ENCODE results near the gene GGA2. TPM values are rescaled to one million over a fixed set of nuclear protein-coding genes. Genes with fewer than 3 reads are reported as not detected.
A peak's percentile ranks its signal among the peaks of the same experiment; 100 is the strongest.
"Not testable (repeated sequence)": the region's sequence is repeated elsewhere in the genome, so short reads cannot be mapped to it uniquely, and the experiment has no call there.

GGA2 gene
- total RNA-seq, 2 experiments from 2014 or later = 73.3 to 75.1 TPM

GRCh38 chr16:23484510-23485256 lies 25.6 kb downstream of the GGA2 start:
- H3K4me3 Mint-ChIP-seq = no peak overlapping the region
- H3K4me1 Mint-ChIP-seq (ENCODE audit: low read depth) = peaks cover 2% of the 10 kb centered on the region
- ChIA-PET CTCF (no interaction called here), POLR2A (no interaction called here)
- H3K27ac Mint-ChIP-seq = no peak overlapping the region
- H3K36me3 Mint-ChIP-seq = peaks cover 45% of the 10 kb centered on the region
- intact Hi-C loops (cut with micrococcal nuclease) = no loop called here
- DNase-seq = no peak
- no peaks in the 10 kb centered on the region for H3K27me3 Mint-ChIP-seq
- no peaks in the 10 kb centered on the region for H3K9me3 Mint-ChIP-seq

GRCh38 chr16:23483492-23483891 lies 26.8 kb downstream of the GGA2 start:
- H3K27ac Mint-ChIP-seq = peak overlapping the region; percentile 40
- H3K4me3 Mint-ChIP-seq = not testable (repeated sequence)

DNA sequence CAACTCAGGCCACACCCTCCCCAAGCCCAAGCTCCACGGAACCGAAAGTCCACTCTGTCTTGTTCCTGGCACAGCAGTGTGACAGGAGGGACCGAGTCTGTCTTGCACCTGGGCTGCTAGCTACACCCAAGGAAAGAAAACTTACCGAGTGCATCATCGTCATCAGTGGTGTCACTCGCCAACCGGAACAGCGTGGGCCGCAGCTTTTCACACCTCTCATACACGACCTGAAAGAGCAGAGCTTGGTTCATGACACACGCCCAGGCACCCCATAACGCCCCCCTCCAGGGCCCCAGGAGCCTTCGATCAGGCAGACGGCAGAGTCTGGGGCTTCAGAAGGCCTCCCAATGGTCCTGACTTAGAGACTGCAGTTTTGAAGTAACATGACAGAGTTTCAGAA lies 27.5 kb downstream of the GGA2 start:
- H3K36me3 Mint-ChIP-seq = peaks cover 57% of the 10 kb centered on the region
- ChIA-PET POLR2A (no interaction called here), CTCF (no interaction called here)
- H3K4me3 Mint-ChIP-seq = no peak overlapping the region
- H3K9me3 Mint-ChIP-seq = no peaks in the 10 kb centered on the region
- DNase-seq = peak; percentile 52
- no peaks in the 10 kb centered on the region for H3K27me3 Mint-ChIP-seq
- peaks cover 2% of the 10 kb centered on the region for H3K4me1 Mint-ChIP-seq (ENCODE audit: low read depth)
- H3K27ac Mint-ChIP-seq = peak overlapping the region; percentile 40
- intact Hi-C loops (cut with micrococcal nuclease) = no loop called here

More at GRCh38 chr16:23483492-23483891, 26.8 kb downstream of the GGA2 start:
- CTCF ChIA-PET; H3K27me3 Mint-ChIP-seq; intact Hi-C loops (cut with micrococcal nuclease); H3K4me1 Mint-ChIP-seq (ENCODE audit: low read depth); H3K9me3 Mint-ChIP-seq; POLR2A ChIA-PET: not testable (repeated sequence)
- peaks cover 55% of the 10 kb centered on the region for H3K36me3 Mint-ChIP-seq
- peak; percentile 14 for DNase-seq

GRCh38 chr16:23480257-23480656 lies 30.0 kb downstream of the GGA2 start:
- peaks cover 42% of the 10 kb centered on the region for H3K36me3 Mint-ChIP-seq
- H3K27me3 Mint-ChIP-seq = no peaks in the 10 kb centered on the region
- intact Hi-C loops (cut with micrococcal nuclease) = no loop called here
- H3K9me3 Mint-ChIP-seq = no peaks in the 10 kb centered on the region
- no peak overlapping the region for H3K27ac Mint-ChIP-seq
- POLR2A ChIA-PET = no interaction called here
- no peak overlapping the region for H3K4me3 Mint-ChIP-seq
- CTCF ChIA-PET = interaction anchor here (2.6 kb wide), 1 partner anchor 44 kb away, joined by 11 read pairs; no protein-coding TSS in a partner anchor
- DNase-seq = no peak
- peaks cover 2% of the 10 kb centered on the region for H3K4me1 Mint-ChIP-seq (ENCODE audit: low read depth)

DNA sequence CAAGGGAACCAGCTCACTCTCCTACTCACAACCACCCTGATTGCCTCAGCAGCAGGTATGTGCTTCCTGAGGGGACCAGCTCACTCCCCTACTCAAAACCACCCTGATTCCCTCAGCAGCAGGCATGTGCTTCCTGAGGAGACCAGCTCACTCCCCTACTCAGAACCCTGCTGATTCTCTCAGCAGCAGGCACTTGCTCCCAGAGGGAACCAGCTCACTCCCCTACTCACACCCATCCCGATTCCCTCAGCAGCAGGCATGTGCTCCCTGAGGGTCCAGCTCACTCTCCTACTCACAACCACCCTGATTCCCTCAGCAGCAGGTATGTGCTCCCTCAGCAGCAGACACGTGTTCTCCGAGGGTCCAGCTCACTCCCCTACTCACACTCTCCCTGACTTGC lies 31.2 kb downstream of the GGA2 start:
- no peak overlapping the region for H3K4me3 Mint-ChIP-seq
- H3K9me3 Mint-ChIP-seq = no peaks in the 10 kb centered on the region
- peaks cover 2% of the 10 kb centered on the region for H3K4me1 Mint-ChIP-seq (ENCODE audit: low read depth)
- DNase-seq = no peak
- POLR2A ChIA-PET = no interaction called here
- intact Hi-C loops (cut with micrococcal nuclease) = no loop called here
- H3K27ac Mint-ChIP-seq = no peak overlapping the region
- H3K36me3 Mint-ChIP-seq = peaks cover 43% of the 10 kb centered on the region
- CTCF ChIA-PET = interaction anchor here (1.0 to 2.6 kb wide), 2 partner anchors 43 to 118 kb away, joined by 3 to 11 read pairs; no protein-coding TSS in a partner anchor
- no peaks in the 10 kb centered on the region for H3K27me3 Mint-ChIP-seq

GRCh38 chr16:23478566-23478965 lies 31.7 kb downstream of the GGA2 start:
- Mint-ChIP-seq H3K4me3 (no peak overlapping the region), H3K9me3 (no peaks in the 10 kb centered on the region), H3K27ac (no peak overlapping the region), H3K36me3 (peaks cover 48% of the 10 kb centered on the region), H3K4me1 (ENCODE audit: low read depth) (peaks cover 2% of the 10 kb centered on the region), H3K27me3 (no peaks in the 10 kb centered on the region)
- intact Hi-C loops (cut with micrococcal nuclease) = no loop called here
- ChIA-PET POLR2A (no interaction called here), CTCF (interaction anchor here (1.0 to 2.6 kb wide), 2 partner anchors 43 to 118 kb away, joined by 3 to 11 read pairs; no protein-coding TSS in a partner anchor)
- no peak for DNase-seq

DNA sequence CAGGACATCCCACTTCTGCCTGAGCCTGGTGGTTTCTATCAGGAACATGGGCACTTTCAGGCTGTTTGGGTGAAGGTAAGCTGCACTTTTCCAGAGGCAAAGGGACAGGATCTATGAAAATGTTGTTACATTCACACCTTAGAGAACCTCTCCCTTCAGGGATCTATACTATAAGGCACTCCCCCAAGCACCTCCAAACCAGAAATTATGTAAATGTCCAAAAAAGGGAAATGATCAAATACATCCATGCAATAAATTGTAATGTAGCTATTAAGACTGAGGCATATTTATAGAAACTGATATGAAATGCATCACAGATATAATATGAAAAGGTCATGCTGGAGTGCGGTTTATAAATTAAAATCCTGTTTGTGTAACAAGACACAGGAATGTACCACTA lies 34.0 kb downstream of the GGA2 start:
- Mint-ChIP-seq H3K36me3 (peaks cover 37% of the 10 kb centered on the region), H3K9me3 (no peaks in the 10 kb centered on the region), H3K4me1 (ENCODE audit: low read depth) (no peaks in the 10 kb centered on the region), H3K4me3 (no peak overlapping the region), H3K27ac (no peak overlapping the region), H3K27me3 (no peaks in the 10 kb centered on the region)
- POLR2A ChIA-PET = interaction anchor here (0.6 kb wide), 1 partner anchor 54 kb away, joined by 3 read pairs; no protein-coding TSS in a partner anchor
- intact Hi-C loops (cut with micrococcal nuclease) = no loop called here
- DNase-seq = no peak
- CTCF ChIA-PET = no interaction called here

DNA sequence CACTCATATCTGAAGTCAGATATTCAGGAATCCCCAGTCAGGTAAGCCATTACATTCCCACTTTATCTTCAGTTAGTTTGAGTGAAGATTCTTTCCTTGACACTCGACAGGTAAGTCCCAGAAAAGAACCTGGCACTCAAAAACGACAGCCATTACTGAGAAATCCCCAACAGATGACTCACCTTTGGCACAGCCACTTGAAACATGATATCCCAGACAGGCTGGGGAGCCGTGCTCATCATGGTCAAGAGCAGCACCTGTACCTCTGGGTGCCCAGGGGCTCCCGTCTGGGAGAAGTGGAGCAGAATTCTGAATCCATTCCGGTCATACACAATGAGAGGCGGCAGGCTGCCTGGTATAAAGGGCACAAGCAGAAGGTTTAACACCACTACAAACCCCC lies 40.5 kb downstream of the GGA2 start:
- Mint-ChIP-seq H3K27ac (no peak overlapping the region), H3K4me3 (no peak overlapping the region), H3K9me3 (no peaks in the 10 kb centered on the region), H3K36me3 (peaks cover 30% of the 10 kb centered on the region), H3K4me1 (ENCODE audit: low read depth) (no peaks in the 10 kb centered on the region), H3K27me3 (no peaks in the 10 kb centered on the region)
- ChIA-PET POLR2A (no interaction called here), CTCF (no interaction called here)
- intact Hi-C loops (cut with micrococcal nuclease) = no loop called here
- no peak for DNase-seq

GRCh38 chr16:23466162-23466885 lies 44.0 kb downstream of the GGA2 start:
- CTCF ChIA-PET = no interaction called here
- DNase-seq = no peak
- no peak overlapping the region for H3K27ac Mint-ChIP-seq
- H3K4me1 Mint-ChIP-seq (ENCODE audit: low read depth) = no peaks in the 10 kb centered on the region
- intact Hi-C loops (cut with micrococcal nuclease) = no loop called here
- peaks cover 20% of the 10 kb centered on the region for H3K36me3 Mint-ChIP-seq
- no peaks in the 10 kb centered on the region for H3K9me3 Mint-ChIP-seq
- no peak overlapping the region for H3K4me3 Mint-ChIP-seq
- H3K27me3 Mint-ChIP-seq = no peaks in the 10 kb centered on the region
- POLR2A ChIA-PET = no interaction called here

- Mint-ChIP-seq H3K9me3 (no peaks in the 10 kb centered on the region), H3K27ac (no peak overlapping the region), H3K36me3 (peaks cover 17% of the 10 kb centered on the region), H3K4me3 (no peak overlapping the region), H3K27me3 (no peaks in the 10 kb centered on the region), H3K4me1 (ENCODE audit: low read depth) (no peaks in the 10 kb centered on the region)
- ChIA-PET POLR2A (interaction anchor here (0.6 kb wide), 1 partner anchor 28 kb away, joined by 3 read pairs; no protein-coding TSS in a partner anchor), CTCF (no interaction called here)
- intact Hi-C loops (cut with micrococcal nuclease) = no loop called here
- no peak for DNase-seq
These were observed 45.1 kb downstream of the GGA2 start for GRCh38 chr16:23465179-23465578.

- intact Hi-C loops (cut with micrococcal nuclease) = no loop called here
- H3K9me3 Mint-ChIP-seq = no peaks in the 10 kb centered on the region
- H3K27me3 Mint-ChIP-seq = no peaks in the 10 kb centered on the region
- no peak overlapping the region for H3K27ac Mint-ChIP-seq
- no peaks in the 10 kb centered on the region for H3K4me1 Mint-ChIP-seq (ENCODE audit: low read depth)
- ChIA-PET CTCF (interaction anchor here (0.7 kb wide), 1 partner anchor 69 kb away, joined by 4 read pairs; no protein-coding TSS in a partner anchor), POLR2A (interaction anchor here (0.6 kb wide), 1 partner anchor 1481 kb away, joined by 3 read pairs; no protein-coding TSS in a partner anchor)
- peaks cover 12% of the 10 kb centered on the region for H3K36me3 Mint-ChIP-seq
- no peak for DNase-seq
- H3K4me3 Mint-ChIP-seq = no peak overlapping the region
These were observed 46.1 kb downstream of the GGA2 start for GRCh38 chr16:23464196-23464595.

DNA sequence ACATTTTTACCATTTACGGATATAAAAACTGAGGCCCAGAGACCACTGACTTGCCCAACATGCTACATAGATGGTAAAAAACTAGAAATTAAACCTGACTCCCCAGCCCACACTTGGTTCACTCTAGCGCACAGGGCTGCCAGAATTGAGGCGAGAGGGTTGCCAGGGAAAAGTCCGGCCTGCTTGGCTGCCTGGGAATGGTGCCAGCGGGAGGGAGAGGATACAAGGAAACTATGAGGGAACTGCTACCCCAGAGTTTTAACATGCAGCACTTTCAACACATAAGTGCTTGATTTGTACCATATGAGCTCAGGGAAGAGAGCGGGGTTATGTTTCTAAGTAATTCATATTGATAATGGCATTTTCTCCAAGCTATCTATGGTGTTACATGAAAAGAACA lies 47.3 kb downstream of the GGA2 start:
- intact Hi-C loops (cut with micrococcal nuclease); H3K27ac Mint-ChIP-seq; H3K36me3 Mint-ChIP-seq; H3K4me3 Mint-ChIP-seq; H3K4me1 Mint-ChIP-seq (ENCODE audit: low read depth); POLR2A ChIA-PET; H3K27me3 Mint-ChIP-seq; H3K9me3 Mint-ChIP-seq; DNase-seq: not testable (repeated sequence)
- CTCF ChIA-PET = interaction anchor here (1.0 kb wide), 1 partner anchor 11 kb away, joined by 3 read pairs; no protein-coding TSS in a partner anchor
